Stimulated activated CD8-positive, alpha-beta memory T cell treated with anti-CD3 and anti-CD28 coated beads, Interleukin-15, amount 100 ng/mL, for 1 hour (primary cell): ENCODE measurements around the gene ARHGEF7.

ENCODE experiments used
- DNase-seq: peaks from one replicate; pipeline ENCODE4 v3.0.0-alpha.2; 2020; ENCODE audit warnings: low read depth

ARHGEF7 gene

GRCh38 chr13:111354789-111355188, 239.7 kb downstream of the ARHGEF7 start:
- DNase-seq, result no peak
